ENCODE data around the gene ADAMTS13.

GRCh38 chr9:133449760-133450159 lies 27.6 kb downstream of the ADAMTS13 start:
- TF ChIP-seq POLR2AphosphoS5 (IDR thresholded peaks at IDR 0.05) (no peak), CTCF (IDR thresholded peaks at IDR 0.05 in 8 of 11, conservative IDR thresholded peaks at IDR 0.05 in 3 of 11) (no peak), POLR2A (IDR thresholded peaks at IDR 0.05) (no peak)
